HG02981 (cell line): ENCODE results near the gene CHST14.

Source experiments
- ATAC-seq: cut with Tn5 transposase; IDR thresholded peaks from one replicate; pipeline ENCODE4 v1.9.1; 2021; ENCODE audit warnings: mild to moderate bottlenecking, moderate library complexity; ENCODE audit not compliant: unreplicated experiment

Gene CHST14

DNA sequence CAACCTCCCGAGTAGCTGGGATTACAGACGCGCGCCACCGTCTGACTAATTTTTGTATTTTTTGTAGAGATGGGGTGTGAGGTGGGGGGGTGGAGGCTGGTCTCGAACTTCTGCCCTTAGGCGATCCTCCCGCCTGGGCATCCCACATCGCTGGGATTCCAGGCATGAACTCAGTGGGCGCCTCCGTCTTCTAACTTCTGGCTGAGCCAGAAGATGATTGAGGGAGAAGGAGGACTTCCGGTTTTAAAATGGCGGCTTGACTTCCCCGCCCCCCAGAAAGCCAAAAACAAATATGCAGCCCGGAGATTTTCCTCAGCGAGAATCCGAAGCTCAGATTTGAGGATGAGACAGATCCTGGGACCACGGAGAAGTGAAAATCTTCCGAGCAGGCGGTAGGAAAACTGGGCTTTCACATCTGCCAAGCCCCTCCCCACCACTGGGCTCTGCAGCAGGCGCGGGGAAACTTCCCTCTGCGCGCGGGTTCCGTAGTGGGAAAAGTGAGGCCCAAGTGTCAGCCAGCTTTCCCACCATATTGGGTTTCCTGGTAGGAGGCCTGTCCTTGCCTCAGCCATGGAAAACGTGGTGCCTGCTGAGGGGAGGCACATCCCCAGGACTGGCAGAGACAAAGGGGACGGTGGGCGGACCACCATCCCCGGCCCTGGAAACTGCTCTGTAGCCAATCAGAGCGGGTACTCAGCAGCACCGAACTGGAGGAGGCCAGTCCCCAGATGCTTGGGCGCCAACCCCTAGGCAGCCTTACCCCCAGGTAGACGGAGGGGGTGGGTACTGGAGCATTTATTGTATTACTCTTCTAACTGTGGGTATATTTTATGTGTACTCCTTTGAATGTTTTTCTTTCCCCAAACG is 17.3 kb downstream of the CHST14 start:
- ATAC-seq = no peak

- ATAC-seq = no peak
These were observed 18.7 kb downstream of the CHST14 start for GRCh38 chr15:40489274-40490175.

DNA sequence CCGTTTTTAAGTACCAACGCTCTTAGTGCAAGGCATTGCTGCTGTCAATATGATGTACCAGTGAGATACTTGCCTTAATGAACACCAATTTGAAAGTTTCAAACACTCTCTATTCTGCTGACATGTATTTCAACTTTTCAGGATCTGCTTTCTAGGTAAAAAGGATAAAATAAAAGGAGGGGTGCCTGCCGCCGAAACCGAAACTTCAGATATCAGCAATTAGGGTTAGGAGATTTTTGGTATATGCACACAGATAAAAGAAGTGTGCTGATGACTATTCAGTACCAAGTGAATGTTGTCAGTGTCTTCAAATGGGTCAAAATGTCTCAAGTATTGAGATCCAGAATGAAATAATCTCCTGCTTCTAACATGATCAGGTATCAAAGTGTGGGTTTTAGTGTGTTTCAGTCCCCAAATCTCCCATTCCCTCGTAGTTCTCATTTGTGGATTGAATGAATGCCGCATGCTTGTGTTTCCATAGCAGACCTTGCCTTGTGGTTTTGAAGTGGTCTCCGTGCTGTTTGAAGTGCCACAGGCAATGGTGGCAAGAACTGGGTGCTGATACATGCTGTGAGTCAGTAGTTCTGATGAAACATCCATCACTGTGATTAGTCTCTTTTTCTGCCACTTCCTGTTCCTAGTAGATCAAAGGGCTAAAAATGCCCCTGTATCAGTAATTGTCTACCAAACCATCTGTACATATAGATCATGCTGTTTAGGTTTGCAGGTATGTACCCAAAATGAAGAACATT is 22.5 kb downstream of the CHST14 start:
- ATAC-seq = no peak

- no peak for ATAC-seq
These were observed 24.7 kb downstream of the CHST14 start for GRCh38 chr15:40495516-40495915.

GRCh38 chr15:40498418-40498817 is 27.6 kb downstream of the CHST14 start:
- no peak for ATAC-seq

- no peak for ATAC-seq
These were observed 28.1 kb downstream of the CHST14 start for GRCh38 chr15:40498891-40499290.

DNA sequence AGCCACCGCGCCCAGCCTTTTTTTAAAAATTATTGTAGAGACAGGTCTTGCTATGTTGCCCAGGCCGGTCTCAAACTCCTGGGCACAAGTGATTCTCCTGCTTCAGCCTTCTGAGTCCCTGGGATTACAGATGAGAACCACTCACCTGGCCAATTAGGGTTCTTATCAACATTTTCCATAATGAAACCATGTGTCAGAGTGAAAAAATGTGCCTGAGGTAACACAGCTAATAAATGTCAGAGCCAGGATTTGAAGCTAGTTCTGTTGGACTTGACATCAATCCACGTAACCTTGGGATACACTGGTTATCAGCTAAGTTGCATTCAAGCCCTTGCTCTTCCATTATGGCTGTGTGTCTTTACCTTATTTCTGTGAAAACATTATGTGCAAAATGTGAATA is 29.1 kb downstream of the CHST14 start:
- no peak for ATAC-seq

DNA sequence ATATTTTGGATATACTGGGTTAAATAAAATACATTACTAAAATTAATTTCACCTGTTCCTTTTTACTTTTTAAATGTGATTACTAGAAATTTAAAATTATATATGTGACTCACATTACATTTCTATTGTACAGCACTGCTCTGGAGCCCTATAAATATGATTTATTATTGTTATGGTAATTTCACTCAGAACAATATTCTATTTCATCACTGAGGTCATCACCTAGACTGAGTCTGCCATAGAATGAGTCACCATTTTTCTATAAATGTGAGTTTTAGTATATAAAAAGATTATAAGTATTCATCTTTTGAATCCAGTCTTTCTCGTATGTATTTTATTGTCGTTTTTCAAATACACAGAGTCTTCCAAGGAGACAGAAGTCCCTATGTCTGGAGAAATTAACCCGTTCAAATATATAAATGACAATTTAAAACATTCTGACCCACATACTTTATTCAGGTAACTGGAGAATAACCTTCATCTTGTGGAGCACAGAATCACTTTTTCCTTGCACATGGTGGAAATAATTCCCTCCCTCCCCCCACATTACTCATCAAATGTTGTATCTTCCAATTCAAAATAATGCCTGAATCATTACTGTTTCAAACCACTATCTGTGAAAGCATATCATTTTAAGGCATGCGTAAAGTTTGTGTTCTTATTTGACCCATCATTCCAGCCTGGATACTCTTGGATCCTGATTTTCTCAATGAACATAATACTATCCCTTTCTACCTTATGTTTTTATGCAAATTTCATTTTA is 30.0 kb downstream of the CHST14 start:
- no peak for ATAC-seq

GRCh38 chr15:40501487-40501886 is 30.7 kb downstream of the CHST14 start:
- no peak for ATAC-seq

GRCh38 chr15:40506964-40507571 is 36.3 kb downstream of the CHST14 start:
- no peak for ATAC-seq

GRCh38 chr15:40508216-40508615 is 37.4 kb downstream of the CHST14 start:
- no peak for ATAC-seq

- ATAC-seq = no peak
These were observed 39.4 kb downstream of the CHST14 start for GRCh38 chr15:40510201-40510600.

- peak; percentile 41 for ATAC-seq
These were observed 40.3 kb downstream of the CHST14 start for GRCh38 chr15:40511093-40511471.

DNA sequence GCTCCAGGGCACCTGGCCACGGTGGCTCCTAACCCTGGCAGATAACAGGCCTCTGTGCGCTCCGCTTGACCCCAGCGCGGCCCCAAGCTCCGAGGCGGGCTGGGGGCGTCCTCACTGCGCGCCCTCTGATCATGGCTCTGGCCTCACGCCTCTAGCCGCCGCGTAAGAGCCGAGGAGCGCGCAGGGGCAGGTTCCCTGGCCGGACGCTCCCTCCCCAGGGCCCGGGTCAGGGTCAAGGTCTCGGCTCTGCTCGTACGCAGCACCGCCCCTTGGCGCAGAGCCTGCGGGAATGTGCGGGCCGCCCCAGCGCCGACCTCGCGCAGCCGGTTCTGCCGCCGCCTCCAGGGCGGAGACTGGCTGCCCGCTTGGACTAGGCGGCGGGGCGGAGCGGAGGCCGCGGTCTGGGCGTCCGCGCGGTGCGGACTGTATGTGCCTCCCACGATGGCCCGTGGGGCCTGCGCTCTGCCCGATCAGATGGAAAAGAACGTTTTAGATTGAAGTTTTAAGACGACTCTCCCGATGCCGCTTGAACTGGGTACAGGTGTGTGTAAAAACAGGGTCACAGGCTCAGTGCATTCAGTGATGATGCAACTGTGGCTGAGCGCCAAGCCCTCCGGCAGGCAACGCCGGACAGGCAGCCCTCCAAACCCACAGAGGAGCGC is 40.8 kb downstream of the CHST14 start:
- ATAC-seq = peak; percentile 31

DNA sequence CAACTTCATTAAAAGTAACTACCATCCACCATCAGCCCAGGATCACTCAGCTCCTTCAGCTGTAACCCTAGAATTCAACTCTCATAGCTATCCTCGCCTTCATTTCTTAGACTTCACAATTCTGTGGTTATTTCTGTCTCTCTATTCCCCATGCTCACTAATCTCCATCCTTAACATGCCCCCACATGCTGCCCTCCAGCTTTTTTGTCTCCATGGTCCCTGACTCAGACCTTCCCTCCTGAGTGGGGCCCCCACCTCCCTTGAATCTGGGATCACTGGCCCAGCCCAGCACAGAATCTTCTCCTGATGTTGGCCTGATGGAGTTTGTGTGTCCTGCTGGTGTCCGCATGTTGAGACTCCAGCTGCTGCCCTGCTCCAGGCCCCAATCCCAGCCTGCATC is 41.7 kb downstream of the CHST14 start:
- no peak for ATAC-seq

- no peak for ATAC-seq
These were observed 42.8 kb downstream of the CHST14 start for GRCh38 chr15:40513609-40514008.

DNA sequence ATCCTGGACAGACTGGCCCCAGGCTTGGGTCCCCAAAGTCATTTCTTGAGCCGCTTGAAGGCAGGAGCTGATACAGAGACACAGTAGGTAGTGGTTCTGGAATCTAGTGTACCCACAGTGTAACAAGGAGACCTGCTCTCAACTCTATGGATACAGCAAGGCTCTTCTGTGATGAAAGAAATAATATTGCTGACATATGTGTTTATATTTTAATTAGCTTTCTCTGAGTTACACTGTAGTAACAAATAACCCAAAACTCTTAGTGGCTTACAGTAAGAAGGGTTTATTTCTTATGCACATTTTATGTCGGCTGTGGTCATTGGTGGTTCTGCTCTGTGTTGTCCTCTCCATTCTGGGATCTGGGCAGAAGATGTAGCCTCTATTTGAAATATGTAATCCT is 45.5 kb downstream of the CHST14 start:
- ATAC-seq = no peak
